Measurements from ENCODE around the gene SNF8.
"Not testable (repeated sequence)": the region's sequence is repeated elsewhere in the genome, so short reads cannot be mapped to it uniquely, and the experiment has no call there.

Gene SNF8, protein sequence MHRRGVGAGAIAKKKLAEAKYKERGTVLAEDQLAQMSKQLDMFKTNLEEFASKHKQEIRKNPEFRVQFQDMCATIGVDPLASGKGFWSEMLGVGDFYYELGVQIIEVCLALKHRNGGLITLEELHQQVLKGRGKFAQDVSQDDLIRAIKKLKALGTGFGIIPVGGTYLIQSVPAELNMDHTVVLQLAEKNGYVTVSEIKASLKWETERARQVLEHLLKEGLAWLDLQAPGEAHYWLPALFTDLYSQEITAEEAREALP

GRCh38 chr17:48944515-48945260, at the start of gene SNF8:
TSS of gene SNF8 (minus strand) at chr17:48944842. CDS start at chr17:48944734, 108 bp downstream.
- DNase-seq = peak; percentile 43 to 93 (median 81)

- DNase-seq = no peak
Measured at GRCh38 chr17:48993951-48994350, 49.3 kb upstream of the SNF8 start.

DNA sequence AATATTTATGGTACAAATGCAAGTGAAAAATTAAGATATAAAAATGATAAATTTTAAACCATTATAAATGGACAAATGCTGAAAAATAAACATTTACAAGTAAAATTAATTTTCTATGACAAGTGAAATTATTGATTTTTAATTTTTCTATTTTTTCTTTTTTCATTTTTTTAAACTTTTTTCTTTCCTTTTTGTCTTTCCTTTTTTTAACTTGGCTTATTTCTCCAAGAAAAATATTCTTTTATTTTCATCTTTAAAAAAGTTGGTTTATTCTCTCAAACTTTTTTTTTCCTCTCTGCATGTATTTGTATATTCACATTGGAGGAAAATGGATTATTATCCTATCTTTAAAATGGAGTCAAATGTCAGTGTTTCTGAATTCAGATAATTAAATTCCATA, 48.7 kb upstream of the SNF8 start:
- DNase-seq = no peak

DNA sequence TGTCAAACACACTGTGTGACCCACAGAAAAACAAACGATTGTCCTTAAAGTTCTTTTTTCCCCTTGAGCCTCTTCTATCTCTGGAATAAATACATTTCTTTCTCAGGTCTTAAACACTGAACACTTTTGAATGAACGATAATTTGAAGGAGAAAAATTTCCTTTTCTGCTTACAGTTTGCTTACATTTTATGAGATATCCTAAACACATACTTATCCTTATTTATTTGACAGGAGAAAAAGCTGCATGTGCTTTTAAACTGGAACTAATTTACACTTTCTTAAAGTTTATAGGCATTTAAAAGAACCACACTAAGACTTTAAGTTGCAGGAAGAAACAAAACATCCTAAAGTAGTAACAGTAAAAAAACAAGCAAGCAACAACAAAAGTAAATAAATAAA, 47.8 kb upstream of the SNF8 start:
- DNase-seq = no peak

DNA sequence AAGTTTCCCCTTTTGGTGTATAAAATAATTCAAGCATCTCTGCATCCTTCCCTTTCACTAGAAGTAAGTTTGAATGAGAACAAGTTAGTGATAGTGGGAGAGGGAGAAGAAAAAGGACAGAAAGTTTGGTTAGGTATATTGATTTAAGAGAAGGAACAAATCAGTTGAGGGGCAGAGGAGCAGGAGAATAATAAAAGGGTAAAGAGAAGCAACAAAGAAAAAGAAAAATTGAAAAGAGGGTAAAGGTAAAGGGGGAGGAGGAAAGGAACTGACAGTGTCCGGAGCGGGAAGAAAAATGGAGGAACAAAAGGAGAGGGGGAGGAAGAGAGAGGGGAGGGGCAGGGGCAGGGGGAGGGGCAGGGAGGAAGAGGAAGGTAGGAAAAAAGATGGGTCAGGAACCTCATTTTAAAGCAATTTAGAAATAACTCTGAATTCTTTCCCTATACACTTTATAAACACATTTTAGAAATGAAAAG, 46.3 kb upstream of the SNF8 start:
- no peak for DNase-seq

DNA sequence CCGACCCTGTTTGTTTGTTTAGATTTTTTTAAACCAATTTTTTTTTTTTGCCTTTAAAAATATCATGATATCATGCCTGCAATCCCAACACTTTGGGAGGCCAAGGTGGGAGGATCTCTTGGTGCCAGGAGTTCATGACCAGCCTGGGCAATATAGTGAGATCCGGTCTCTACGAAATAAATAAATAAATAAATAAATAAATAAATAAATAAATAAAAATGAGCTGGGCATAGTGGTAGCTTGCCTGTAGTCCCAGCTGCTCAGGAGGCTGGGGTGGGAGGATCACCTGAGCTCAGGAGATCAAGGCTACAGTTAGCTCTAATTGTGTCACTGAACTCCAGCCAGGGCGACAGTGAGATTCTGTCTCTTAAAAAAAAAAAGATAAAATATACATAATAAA, 44.5 kb upstream of the SNF8 start:
- no peak for DNase-seq

DNA sequence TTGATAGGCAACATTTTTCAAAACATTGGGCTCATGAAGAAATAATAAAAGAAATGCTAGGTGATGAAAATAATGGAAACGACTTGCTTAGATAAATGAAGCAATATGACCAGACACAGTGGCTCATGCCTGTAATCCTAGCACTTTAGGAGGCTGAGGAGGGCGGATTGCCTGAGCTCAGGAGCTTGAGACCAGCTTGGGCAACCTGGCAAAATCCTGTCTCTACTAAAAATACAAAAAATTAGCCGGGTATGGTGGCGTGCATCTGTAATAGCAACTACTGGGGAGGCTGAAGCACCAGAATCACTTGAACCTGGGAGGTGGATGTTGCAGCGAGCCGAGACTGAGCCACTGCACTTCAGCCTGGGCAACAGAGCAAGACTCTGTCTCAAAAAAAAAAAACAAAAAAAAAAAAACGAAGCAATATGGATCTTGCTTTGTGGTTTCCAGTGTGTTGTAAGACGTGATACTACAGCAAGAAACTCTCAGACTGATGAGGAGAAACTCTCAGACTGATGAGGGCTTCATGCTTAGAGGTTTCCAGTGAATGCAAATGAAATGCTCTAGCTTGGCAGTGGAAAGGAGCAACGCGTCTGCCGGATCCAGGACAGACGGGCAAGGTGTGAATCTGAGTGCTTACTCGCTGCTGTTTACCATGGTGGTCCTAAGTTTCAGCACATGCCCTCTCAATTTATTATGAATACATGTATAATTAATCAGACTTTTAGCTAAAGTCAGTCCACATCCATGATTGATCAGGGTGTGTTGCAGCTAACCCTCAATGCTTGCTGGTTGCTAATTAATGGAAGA, 41.0 kb upstream of the SNF8 start:
- DNase-seq = no peak

DNA sequence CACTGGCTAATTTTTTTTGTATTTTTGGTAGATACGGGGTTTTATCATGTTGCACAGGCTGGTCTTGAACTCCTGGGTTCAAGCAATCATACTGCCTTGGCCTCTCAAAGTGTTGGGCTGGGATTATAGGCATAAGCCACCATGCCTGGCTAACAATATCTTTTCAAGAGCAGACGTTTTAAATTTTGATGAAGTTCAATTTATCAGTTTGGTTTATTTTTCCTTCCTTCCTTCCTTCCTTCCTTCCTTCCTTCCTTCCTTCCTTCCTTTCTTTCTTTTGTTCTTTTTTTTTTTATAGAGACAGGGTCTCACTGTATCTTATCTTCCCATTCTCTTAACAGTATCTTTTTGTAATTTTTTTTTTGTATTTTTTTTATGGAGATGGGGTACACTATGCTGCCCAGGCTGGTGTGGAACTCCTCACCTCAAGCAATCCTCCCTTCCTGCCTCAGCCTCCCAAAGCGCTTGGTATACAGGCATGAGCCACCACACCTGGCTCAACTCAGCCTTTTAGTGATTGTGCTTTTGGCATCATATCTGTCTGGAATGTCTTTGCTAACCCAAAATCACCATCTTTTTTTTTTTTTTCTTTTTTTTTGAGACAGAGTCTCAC, 37.4 kb upstream of the SNF8 start:
- no peak for DNase-seq

GRCh38 chr17:48973806-48974205, 29.2 kb upstream of the SNF8 start:
- DNase-seq = no peak

GRCh38 chr17:48972749-48973097, 28.1 kb upstream of the SNF8 start:
- no peak for DNase-seq

GRCh38 chr17:48970865-48971687, 26.4 kb upstream of the SNF8 start:
- DNase-seq = no peak

GRCh38 chr17:48970224-48970623, 25.6 kb upstream of the SNF8 start:
- DNase-seq = no peak

DNA sequence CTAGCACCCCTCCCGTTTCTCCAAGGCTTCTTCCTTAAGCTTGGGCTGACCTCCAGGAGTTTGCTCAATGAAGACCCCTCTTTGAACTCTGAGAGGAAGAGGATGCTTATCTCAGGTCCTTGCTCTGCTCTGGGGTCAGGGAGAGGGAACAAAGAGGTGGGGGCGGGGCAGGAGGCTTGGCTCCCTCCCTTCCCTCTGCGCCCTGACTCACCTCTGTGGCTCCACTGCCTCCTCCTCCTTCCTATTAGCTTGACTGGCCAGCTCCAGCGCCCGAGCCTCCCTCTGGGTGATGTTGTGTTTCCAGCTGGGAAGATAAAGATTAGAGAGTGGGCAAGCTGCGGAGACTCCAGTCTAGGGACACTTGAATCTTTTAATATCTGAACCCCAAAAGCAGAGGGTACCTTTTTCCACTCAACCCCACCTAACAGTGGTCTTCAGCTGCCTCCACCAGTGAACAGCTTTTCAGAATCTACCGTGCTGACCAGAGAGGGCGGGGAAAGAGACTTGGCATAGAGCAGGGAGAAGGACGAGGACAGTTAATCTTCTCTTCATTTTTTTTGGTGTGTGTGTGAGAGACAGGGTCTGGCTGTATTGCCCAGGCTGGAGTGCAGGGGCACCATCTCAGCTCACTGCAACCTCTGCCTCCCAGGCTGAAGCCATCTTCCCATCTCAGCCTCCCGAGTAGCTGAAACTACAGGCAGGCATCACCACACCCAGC, 17.0 kb upstream of the SNF8 start:
- DNase-seq = no peak

- no peak for DNase-seq
Measured at GRCh38 chr17:48960834-48961515, 16.3 kb upstream of the SNF8 start.

- no peak for DNase-seq
Measured at GRCh38 chr17:48954300-48954755, 9.7 kb upstream of the SNF8 start.

DNA sequence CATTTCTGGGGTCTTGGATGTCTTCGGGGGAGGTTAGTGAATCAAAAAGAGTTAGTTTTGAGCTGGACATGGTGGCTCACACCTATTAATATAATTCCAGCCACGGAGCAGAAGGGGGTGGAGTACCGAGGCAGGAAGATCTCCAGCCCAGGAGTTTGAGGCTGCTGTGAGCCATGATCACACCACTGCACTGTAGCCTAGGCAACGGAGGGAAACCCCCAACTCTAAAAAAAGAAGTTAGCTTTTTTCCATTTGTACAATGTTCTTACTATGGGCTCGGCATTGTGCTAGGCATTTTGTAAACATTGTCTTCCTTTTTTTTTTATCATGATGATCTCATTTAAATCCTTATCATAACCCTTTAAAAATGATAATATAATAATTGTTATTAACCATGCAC, 8.3 kb upstream of the SNF8 start:
- DNase-seq = no peak

DNA sequence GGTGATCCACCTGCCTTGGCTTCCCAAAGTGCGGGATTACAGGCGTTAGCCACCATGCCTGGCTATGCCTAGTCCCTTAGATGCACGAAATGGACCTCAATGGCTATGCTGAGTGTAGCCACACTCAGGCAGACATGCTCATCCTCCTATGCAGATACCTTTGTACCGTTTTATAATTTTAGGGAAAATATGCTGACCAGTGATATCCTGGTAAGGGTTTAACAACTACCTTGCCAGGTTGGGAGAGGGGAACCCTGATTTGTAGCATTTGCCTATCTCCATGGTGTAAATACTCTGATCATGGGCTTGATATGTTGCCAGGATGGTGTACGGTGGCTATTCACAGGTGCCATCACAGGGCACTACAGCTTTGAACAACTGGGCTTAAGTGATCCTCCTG, 6.9 kb upstream of the SNF8 start:
- DNase-seq = no peak

GRCh38 chr17:48945261-48945651, 614 bp upstream of the SNF8 start:
- DNase-seq = not testable (repeated sequence)

GRCh38 chr17:48933035-48933434, 11.6 kb downstream of the SNF8 start:
- no peak for DNase-seq

DNA sequence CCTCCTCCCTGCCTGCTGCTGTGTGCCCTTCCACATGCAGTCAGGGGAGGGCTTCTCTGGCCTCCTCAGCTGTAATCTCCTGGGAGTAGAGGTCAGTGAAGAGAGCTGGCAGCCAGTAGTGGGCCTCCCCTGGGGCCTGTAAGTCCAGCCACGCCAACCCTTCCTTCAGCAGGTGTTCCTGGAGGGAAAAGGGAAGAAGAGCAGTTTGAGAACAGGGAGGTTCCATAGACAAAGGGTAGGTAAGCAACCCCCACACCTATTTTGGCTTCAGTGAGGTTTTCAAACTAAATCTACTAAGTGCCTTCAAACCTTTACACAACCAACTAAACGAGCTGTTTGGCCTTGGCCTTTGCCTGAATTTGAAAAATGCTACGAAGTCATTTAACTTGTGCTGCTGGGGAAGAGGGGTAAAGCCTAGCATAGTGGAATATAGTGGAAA, 14.2 kb downstream of the SNF8 start:
- DNase-seq = no peak
